Psoas muscle (tissue), 8 donors: ENCODE data around the gene JAKMIP3. TPM values are rescaled to one million over a fixed set of nuclear protein-coding genes. Genes with fewer than 3 reads are reported as not detected.

Experiments
- ATAC-seq, 4 donors: fragments of 200-7000 bp; cut with Tn5 transposase; one replicate each; pipeline ENCODE4 v1.9.1; 2020; ENCODE audit warnings: moderate library complexity in 3 of 4, mild to moderate bottlenecking in 2 of 4
- DNase-seq, 2 donors: peaks; one replicate each; pipeline ENCODE4 v3.0.0-alpha.2; 2020
- H3K27ac ChIP-seq: fragments of 200-600 bp; one replicate; pipeline ENCODE4 v1.8.0; 2022
- H3K27me3 ChIP-seq, 3 donors: fragments of 200-600 bp in 1 of 3; one replicate each; pipeline versions ENCODE4 v1.6.1 to v1.8.0; 2013 to 2022; ENCODE audit warnings: low read length in 2 of 3, mild to moderate bottlenecking in 2 of 3, moderate library complexity in 1 of 3; ENCODE audit not compliant: insufficient read depth in 3 of 3
- H3K36me3 ChIP-seq, 2 donors: fragments of 200-600 bp in 1 of 2; one replicate each; pipeline versions ENCODE4 v1.6.1 to v1.8.0; 2013 to 2022; ENCODE audit warnings: low read depth in 1 of 2, mild to moderate bottlenecking in 1 of 2, moderate library complexity in 1 of 2; ENCODE audit not compliant: insufficient read depth in 1 of 2
- H3K4me1 ChIP-seq: fragments of 200-600 bp; one replicate; pipeline ENCODE4 v1.8.0; 2022
- H3K4me3 ChIP-seq: fragments of 200-600 bp; one replicate; pipeline ENCODE4 v1.8.0; 2022; ENCODE audit warnings: mild to moderate bottlenecking
- H3K9me3 ChIP-seq: fragments of 200-600 bp; one replicate; pipeline ENCODE4 v1.8.0; 2022
- CTCF ChIP-seq: fragments of 200-600 bp; IDR thresholded peaks from one replicate; pipeline ENCODE4 v1.8.0; 2022; ENCODE audit warnings: antibody characterized with exemption
- WGBS, 3 donors: extraction: QIAGEN DNeasy Blood & Tissue Kit; methylation state at CpG; one replicate each; pipeline versions ENCODE4 v1.1.6 to v1.1.7; 2013; 5-methylcytosine and 5-hydroxymethylcytosine counted together
- intact Hi-C, 2 donors: fragments of 100-400 bp; cut with DNase I; formaldehyde crosslinking; loops; one replicate each; pipeline versions ENCODE4 v1.11.0 to v1.14.2; 2022
- polyA plus RNA-seq, 3 donors: library from polyadenylated mRNA; stranded (reverse); fragments of 200-250 nt; gene quantifications; one replicate each; pipeline ENCODE4 v1.2.3, GENCODE V29; 2013
- total RNA-seq, 4 donors: library from RNA; stranded (reverse); fragmentation: NEBNext Ultra II Directional in 2 of 4; extraction: Animal tissue kit (Norgen Biotek cat#: 25700) in 2 of 4; gene quantifications; one replicate each; pipeline versions ENCODE4 v1.2.1 to v1.2.4, GENCODE V29; 2021 to 2023
- donor health status: healthy with polysubstance abuse.
- donor health status: DM: no; HTN: no; CAD: no; lungs with moderate emphysema.
- donor health status: Bipolar disorder and iron deficiency.
- donor health status: healthy.
- donor health status: DM: yes; HTN: yes; CAD: no.
- donor health status: DM: no; HTN: no; CAD: no.
- donor health status: DM: no; HTN: no; CAD: no.
- donor health status: DM: yes; HTN: yes; CAD: no.

JAKMIP3 gene
- total and polyA plus RNA-seq, 7 donors, result 0.12 to 1.7 (median 0.52) TPM

- intact Hi-C loops, result no loop called here
- no peak overlapping the region for H3K27ac ChIP-seq
- WGBS, 3 donors, result 89% methylated on average over 6 of the region's 6 CpGs
- no peaks in the 10 kb centered on the region for H3K9me3 ChIP-seq
- no peak for TF ChIP-seq CTCF
- H3K27me3 ChIP-seq, result peaks cover 0 to 9% (median 0%) of the 10 kb centered on the region in 3 donors
- ATAC-seq (no peak), DNase-seq (no peak)
- H3K4me3 ChIP-seq, result no peak overlapping the region
- H3K4me1 ChIP-seq, result no peaks in the 10 kb centered on the region
- no peaks in the 10 kb centered on the region for H3K36me3 ChIP-seq
Measured at GRCh38 chr10:132061465-132061864, 4.3 kb upstream of the JAKMIP3 start.

GRCh38 chr10:132062116-132062515, 3.6 kb upstream of the JAKMIP3 start:
- Histone ChIP-seq H3K4me3 (no peak overlapping the region), H3K4me1 (peaks cover 4% of the 10 kb centered on the region), H3K36me3 (no peaks in the 10 kb centered on the region), H3K9me3 (no peaks in the 10 kb centered on the region), H3K27ac (no peak overlapping the region), H3K27me3 (peaks cover 0 to 6% (median 0%) of the 10 kb centered on the region in 3 donors)
- TF ChIP-seq CTCF, result no peak
- DNase-seq, result no peak
- 75 to 94% (median 86%) methylated on average over 11 of the region's 11 CpGs for WGBS, 3 donors
- intact Hi-C loops, result no loop called here
- no peak for ATAC-seq

DNA sequence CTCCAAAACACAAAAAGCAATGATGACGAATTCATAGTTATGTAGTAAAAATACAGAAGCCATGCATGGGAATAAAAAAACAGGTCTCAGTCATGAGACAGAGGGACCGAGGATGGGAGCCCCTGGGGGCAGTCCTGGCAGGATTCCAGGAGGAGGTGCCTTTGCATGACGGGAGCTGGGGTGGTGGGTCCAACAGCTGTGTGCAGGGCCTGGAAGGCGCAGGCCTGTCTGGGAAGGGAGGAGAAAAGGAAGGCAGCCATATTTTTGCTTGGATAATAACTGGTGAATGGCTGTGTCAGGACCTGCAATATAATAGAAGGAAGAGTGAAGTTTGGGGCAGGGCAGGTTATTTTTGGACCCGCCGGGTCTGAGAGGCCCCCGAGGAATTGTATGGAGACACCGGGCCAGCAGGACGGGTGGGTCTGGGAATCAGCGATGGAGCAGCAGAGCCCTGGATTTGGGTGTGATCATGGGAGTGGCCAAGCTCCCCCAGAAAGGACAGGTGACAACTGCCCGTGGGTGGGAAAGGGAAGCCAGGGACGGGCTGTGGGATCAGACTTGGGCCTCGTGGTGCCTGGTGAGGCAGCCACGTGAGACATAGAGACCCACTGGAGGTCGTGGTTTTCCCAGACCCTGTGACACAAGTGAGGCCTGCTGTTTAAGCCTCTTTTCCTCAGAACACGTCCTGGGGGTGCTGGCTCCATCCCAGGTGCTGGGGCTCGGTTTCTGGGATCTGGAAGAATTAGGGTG, 2.9 kb upstream of the JAKMIP3 start:
- Histone ChIP-seq H3K9me3 (no peaks in the 10 kb centered on the region), H3K36me3 (no peaks in the 10 kb centered on the region), H3K27me3 (peaks cover 0 to 5% (median 0%) of the 10 kb centered on the region in 3 donors), H3K27ac (no peak overlapping the region), H3K4me1 (peaks cover 4% of the 10 kb centered on the region), H3K4me3 (no peak overlapping the region)
- intact Hi-C loops, result no loop called here
- no peak for DNase-seq
- 61 to 72% (median 63%) methylated on average over 17 of the region's 17 CpGs for WGBS, 3 donors
- ATAC-seq, result no peak
- TF ChIP-seq CTCF, result no peak

GRCh38 chr10:132063432-132063831, 2.3 kb upstream of the JAKMIP3 start:
- TF ChIP-seq CTCF, result no peak
- intact Hi-C loops, result no loop called here
- peak in 2 of 4 donors; percentile 40 to 47 for ATAC-seq
- WGBS, 3 donors, result 28 to 65% (median 41%) methylated on average over 10 of the region's 10 CpGs
- no peaks in the 10 kb centered on the region for H3K9me3 ChIP-seq
- DNase-seq, result no peak
- peaks cover 0 to 5% (median 0%) of the 10 kb centered on the region in 3 donors for H3K27me3 ChIP-seq
- H3K4me3 ChIP-seq, result no peak overlapping the region
- peaks cover 4% of the 10 kb centered on the region for H3K4me1 ChIP-seq
- no peaks in the 10 kb centered on the region for H3K36me3 ChIP-seq
- H3K27ac ChIP-seq, result no peak overlapping the region
